OCI-LY1 (cell line): ENCODE measurements around the gene OSR1.

ENCODE experiments used
- EZH2 ChIP-seq: fragments of 200-600 bp; sonication (generic), shearing (Covaris generic); IDR thresholded peaks from 2 replicates; pipeline ENCODE4 v1.8.0; 2017; ENCODE audit warnings: borderline replicate concordance, mixed run types, mild to moderate bottlenecking, antibody characterized with exemption, low read length, moderate library complexity, mixed read lengths
- TF ChIP-seq, protein P1 (sequence below): fragments of 200-600 bp; sonication (generic), shearing (Covaris generic); IDR thresholded peaks from 2 replicates; pipeline ENCODE4 v1.5.1; 2017; ENCODE audit warnings: mild to moderate bottlenecking, antibody characterized with exemption, low read length, moderate library complexity, mixed read lengths

DNA sequence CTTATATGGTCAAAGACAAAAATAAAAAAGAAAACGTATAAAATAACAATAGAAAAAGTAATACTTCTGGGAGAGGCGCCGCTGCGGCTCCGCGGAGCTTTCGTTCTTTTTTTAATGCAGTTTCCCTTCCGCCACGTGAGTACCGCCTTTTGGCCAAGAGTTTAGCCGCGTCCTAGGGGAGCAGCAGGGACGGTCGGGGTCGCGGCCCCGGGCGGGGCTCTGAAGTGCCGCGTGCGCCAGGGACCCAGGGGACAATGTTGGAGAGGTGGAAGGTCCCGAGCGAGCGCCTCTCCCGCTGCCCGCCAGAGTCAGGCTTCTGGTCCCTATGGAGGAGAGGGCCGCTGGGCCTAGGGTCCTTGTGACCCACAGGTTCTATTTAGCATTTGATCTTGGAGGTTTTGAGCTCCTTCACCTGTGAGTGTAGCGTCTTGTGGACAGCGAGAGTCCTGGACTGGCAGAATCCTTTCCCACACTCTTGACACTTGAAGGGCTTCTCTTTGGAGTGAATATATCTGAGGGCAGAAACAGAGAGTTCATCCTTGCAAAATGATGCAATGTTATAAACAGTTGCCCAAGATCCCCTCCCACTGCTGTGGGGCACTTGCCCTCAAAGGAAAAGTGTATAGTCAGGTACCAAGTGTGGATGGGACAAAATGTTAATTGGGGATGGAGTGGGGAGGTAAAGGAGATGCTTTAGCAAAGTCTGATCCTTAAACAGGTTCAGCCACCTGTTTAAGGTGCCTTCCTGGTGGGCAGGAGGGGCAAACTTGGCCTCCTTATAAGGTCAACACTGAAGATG, 6.3 kb downstream of the OSR1 start:
- TF ChIP-seq, protein P1, sequence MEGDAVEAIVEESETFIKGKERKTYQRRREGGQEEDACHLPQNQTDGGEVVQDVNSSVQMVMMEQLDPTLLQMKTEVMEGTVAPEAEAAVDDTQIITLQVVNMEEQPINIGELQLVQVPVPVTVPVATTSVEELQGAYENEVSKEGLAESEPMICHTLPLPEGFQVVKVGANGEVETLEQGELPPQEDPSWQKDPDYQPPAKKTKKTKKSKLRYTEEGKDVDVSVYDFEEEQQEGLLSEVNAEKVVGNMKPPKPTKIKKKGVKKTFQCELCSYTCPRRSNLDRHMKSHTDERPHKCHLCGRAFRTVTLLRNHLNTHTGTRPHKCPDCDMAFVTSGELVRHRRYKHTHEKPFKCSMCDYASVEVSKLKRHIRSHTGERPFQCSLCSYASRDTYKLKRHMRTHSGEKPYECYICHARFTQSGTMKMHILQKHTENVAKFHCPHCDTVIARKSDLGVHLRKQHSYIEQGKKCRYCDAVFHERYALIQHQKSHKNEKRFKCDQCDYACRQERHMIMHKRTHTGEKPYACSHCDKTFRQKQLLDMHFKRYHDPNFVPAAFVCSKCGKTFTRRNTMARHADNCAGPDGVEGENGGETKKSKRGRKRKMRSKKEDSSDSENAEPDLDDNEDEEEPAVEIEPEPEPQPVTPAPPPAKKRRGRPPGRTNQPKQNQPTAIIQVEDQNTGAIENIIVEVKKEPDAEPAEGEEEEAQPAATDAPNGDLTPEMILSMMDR = no peak
- TF ChIP-seq EZH2 = no peak
